ENCODE measurements around the gene PHC2. TPM values are rescaled to one million over a fixed set of nuclear protein-coding genes. Genes with fewer than 3 reads are reported as not detected.

Gene PHC2
- total and polyA plus RNA-seq, 2 donors from 2014 or later = 118 to 149 TPM

DNA sequence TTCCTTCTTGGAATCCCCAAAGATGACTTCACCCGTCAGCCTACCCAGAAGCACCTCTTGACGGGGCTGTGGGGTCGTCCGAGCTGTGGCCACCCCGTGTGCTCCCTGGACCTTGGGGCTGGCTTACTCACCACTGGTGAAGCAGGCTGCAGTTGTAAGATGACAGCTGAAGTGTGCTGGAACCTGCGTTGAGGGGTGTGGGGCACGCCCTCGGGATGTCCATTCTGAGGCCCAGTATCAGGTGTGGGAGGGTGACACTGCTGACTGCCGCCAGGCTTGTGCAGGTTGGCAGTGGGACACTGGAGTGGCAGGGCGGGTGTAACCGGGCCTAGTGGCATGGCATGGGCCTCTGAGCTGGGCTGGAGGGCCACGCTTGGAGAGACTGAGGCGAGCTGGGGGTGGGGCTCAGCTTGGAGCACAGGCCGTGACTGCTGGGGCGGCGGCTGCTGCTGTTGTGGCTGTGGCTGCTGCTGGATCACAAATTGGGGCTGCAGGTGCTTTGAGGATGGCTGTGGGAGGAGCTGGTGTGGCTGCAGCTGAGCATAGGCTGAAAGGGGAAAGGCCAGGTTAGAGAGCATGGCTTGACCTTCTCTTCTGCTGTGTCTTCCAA lies 76.1 kb downstream of the PHC2 start:
- peaks cover 0 to 6% (median 0%) of the 10 kb centered on the region in 3 donors for H3K4me1 ChIP-seq (ENCODE audit: control insufficient read depth in 2 of 3, insufficient read depth in 2 of 3, low read depth in 1 of 3, low read length in 3 of 3)
- H3K27me3 ChIP-seq (ENCODE audit: control insufficient read depth, insufficient read depth, low read length) = no peaks in the 10 kb centered on the region
- no peak overlapping the region for H3K27ac ChIP-seq (ENCODE audit: low read depth in 2 of 2, low read length in 2 of 2)
- no peak for DNase-seq
- H3K36me3 ChIP-seq (ENCODE audit: control insufficient read depth in 2 of 3, insufficient read depth in 3 of 3, low read length in 3 of 3) = peaks cover 0 to 2% (median 0%) of the 10 kb centered on the region in 3 donors
- no peak overlapping the region for H3K9ac ChIP-seq (ENCODE audit: low read length in 3 of 3)
- H3K4me3 ChIP-seq (ENCODE audit: low read length in 3 of 3) = no peak overlapping the region
- no peak for FAIRE-seq
- TF ChIP-seq, protein P1, sequence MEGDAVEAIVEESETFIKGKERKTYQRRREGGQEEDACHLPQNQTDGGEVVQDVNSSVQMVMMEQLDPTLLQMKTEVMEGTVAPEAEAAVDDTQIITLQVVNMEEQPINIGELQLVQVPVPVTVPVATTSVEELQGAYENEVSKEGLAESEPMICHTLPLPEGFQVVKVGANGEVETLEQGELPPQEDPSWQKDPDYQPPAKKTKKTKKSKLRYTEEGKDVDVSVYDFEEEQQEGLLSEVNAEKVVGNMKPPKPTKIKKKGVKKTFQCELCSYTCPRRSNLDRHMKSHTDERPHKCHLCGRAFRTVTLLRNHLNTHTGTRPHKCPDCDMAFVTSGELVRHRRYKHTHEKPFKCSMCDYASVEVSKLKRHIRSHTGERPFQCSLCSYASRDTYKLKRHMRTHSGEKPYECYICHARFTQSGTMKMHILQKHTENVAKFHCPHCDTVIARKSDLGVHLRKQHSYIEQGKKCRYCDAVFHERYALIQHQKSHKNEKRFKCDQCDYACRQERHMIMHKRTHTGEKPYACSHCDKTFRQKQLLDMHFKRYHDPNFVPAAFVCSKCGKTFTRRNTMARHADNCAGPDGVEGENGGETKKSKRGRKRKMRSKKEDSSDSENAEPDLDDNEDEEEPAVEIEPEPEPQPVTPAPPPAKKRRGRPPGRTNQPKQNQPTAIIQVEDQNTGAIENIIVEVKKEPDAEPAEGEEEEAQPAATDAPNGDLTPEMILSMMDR (IDR thresholded peaks at IDR 0.05; ENCODE audit: borderline replicate concordance, extremely low read depth, insufficient read depth) = no peak
- intact Hi-C loops (cut with DNase I) = no loop called here
- H3K9me3 ChIP-seq (ENCODE audit: control insufficient read depth in 2 of 3, insufficient read depth in 1 of 3, low read length in 3 of 3) = no peaks in the 10 kb centered on the region

GRCh38 chr1:33353531-33353930 lies 77.4 kb downstream of the PHC2 start:
- Histone ChIP-seq H3K4me1 (ENCODE audit: control insufficient read depth in 2 of 3, insufficient read depth in 2 of 3, low read depth in 1 of 3, low read length in 3 of 3) (peaks cover 0 to 6% (median 0%) of the 10 kb centered on the region in 3 donors), H3K4me3 (ENCODE audit: low read length in 3 of 3) (no peak overlapping the region), H3K9me3 (ENCODE audit: control insufficient read depth in 2 of 3, insufficient read depth in 1 of 3, low read length in 3 of 3) (no peaks in the 10 kb centered on the region), H3K9ac (ENCODE audit: low read length in 3 of 3) (no peak overlapping the region), H3K36me3 (ENCODE audit: control insufficient read depth in 2 of 3, insufficient read depth in 3 of 3, low read length in 3 of 3) (no peaks in the 10 kb centered on the region), H3K27me3 (ENCODE audit: control insufficient read depth, insufficient read depth, low read length) (no peaks in the 10 kb centered on the region), H3K27ac (ENCODE audit: low read depth in 2 of 2, low read length in 2 of 2) (no peak overlapping the region)
- FAIRE-seq (no peak), DNase-seq (no peak)
- intact Hi-C loops (cut with DNase I) = no loop called here
- TF ChIP-seq, protein P1 (IDR thresholded peaks at IDR 0.05; ENCODE audit: borderline replicate concordance, extremely low read depth, insufficient read depth) = no peak

- Histone ChIP-seq H3K27me3 (ENCODE audit: control insufficient read depth, insufficient read depth, low read length) (no peaks in the 10 kb centered on the region), H3K4me3 (ENCODE audit: low read length in 3 of 3) (no peak overlapping the region), H3K36me3 (ENCODE audit: control insufficient read depth in 2 of 3, insufficient read depth in 3 of 3, low read length in 3 of 3) (no peaks in the 10 kb centered on the region), H3K27ac (ENCODE audit: low read depth in 2 of 2, low read length in 2 of 2) (no peak overlapping the region), H3K4me1 (ENCODE audit: control insufficient read depth in 2 of 3, insufficient read depth in 2 of 3, low read depth in 1 of 3, low read length in 3 of 3) (peaks cover 8 to 17% (median 15%) of the 10 kb centered on the region in 3 donors), H3K9ac (ENCODE audit: low read length in 3 of 3) (no peak overlapping the region), H3K9me3 (ENCODE audit: control insufficient read depth in 2 of 3, insufficient read depth in 1 of 3, low read length in 3 of 3) (no peaks in the 10 kb centered on the region)
- intact Hi-C loops (cut with DNase I) = no loop called here
- DNase-seq (no peak), FAIRE-seq (no peak)
- TF ChIP-seq, protein P1 (IDR thresholded peaks at IDR 0.05; ENCODE audit: borderline replicate concordance, extremely low read depth, insufficient read depth) = no peak
These were observed 79.6 kb downstream of the PHC2 start for GRCh38 chr1:33351281-33351660.

All from kidney (tissue), 14 donors.